NCI-H82 (cell line): ENCODE results near the gene RAVER1.
"Not testable (repeated sequence)": the region's sequence is repeated elsewhere in the genome, so short reads cannot be mapped to it uniquely, and the experiment has no call there.

Source experiments
- DNase-seq: peaks from one replicate; lab custom pipeline; 2025; lab: John Stamatoyannopoulos, UW

Gene RAVER1, protein sequence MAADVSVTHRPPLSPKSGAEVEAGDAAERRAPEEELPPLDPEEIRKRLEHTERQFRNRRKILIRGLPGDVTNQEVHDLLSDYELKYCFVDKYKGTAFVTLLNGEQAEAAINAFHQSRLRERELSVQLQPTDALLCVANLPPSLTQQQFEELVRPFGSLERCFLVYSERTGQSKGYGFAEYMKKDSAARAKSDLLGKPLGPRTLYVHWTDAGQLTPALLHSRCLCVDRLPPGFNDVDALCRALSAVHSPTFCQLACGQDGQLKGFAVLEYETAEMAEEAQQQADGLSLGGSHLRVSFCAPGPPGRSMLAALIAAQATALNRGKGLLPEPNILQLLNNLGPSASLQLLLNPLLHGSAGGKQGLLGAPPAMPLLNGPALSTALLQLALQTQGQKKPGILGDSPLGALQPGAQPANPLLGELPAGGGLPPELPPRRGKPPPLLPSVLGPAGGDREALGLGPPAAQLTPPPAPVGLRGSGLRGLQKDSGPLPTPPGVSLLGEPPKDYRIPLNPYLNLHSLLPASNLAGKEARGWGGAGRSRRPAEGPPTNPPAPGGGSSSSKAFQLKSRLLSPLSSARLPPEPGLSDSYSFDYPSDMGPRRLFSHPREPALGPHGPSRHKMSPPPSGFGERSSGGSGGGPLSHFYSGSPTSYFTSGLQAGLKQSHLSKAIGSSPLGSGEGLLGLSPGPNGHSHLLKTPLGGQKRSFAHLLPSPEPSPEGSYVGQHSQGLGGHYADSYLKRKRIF

DNA sequence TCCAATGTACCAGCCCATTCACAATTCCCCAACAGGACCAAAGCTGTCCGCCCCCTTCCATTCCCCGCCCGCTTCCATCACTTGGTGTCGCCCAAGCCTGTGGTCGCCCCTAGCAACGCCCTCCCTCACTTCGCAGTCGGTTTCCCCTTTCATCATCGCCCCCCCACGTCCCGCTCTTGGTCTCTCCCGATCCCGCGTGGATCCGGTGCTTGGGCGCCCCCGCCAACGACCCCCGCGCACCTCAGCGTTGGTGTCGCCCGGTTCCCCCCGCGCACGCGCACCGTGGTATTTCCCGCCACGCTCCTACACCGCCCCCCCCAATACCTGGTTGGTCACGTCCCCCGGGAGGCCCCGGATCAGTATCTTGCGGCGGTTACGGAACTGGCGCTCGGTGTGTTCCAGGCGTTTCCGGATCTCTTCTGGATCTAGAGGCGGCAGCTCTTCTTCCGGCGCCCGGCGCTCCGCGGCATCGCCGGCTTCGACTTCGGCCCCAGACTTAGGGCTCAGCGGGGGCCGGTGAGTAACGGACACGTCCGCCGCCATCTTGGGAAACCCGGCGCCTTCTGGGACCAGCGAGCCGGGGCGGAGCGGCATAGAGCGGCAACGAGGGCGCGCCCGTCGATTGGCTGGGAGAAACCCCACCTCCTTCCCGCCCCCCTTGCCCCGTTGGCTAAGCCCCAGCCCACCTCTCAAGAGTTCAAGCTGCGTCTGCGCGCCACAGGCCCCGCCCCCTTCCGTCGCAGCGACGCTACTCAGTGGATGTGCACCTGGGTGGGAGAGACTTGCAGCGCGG is at the start of gene RAVER1:
Gene RAVER1, minus strand, starts transcription at position 565 of the 793 bp plus-strand sequence. Its CDS starts 22 bp downstream, at position 543.
- peak; percentile 98 for DNase-seq

DNA sequence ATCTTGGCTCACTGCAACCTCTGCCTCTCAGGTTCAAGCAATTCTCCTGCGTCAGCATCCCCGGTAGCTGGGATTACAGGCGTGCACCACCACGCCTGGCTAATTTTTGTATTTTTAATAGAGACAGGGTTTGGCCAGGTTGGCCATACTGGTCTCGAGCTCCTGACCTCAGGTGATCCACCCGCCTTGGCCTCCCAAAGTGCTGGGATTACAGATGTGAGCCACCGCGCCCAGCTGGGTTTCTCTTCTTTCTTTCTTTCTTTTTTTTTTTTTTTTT is 49.8 kb upstream of the RAVER1 start:
- not testable (repeated sequence) for DNase-seq

DNA sequence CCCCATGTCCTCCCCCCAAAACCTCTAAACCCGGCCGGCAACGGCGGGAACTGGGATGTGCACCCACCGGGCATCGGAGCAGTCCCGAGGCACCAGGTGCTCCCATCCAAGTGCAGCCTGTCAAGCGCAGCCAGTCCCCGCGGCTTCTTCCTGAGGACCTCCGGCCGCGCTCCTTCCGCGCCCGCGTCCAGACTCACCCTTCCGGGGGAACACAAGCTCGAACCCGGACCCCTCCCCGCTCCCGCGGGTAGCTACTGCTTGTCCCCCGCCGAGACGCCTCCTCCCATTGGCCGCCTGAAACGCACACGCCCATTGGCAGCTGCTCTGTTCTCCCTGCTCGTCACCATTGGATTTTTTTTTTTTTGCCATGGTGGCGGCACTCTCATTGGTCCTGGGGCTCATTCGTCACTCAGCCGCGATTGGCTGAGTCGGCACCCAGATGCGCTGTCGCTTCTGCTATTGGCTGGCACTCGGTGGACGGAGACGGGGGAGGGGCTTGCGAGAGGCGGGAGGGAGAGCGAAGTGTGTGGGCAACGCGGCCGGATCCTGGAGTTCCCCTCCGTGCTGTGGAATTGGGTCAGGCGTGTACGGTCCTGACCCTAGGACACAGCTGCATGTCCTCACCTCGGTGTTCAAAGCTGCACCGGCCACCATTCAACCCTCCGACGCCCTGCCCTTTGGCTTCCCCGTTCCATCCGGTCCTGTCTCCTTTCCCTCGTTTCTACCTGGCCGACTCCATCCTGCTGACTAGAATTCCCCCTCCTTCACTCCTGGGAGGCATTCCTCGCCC is 47.2 kb upstream of the RAVER1 start, which contains the start of gene TYK2:
Gene TYK2, minus strand, starts transcription at position 260 of the 790 bp plus-strand sequence. CDS start 2,166 bp downstream, outside the sequence.
- peak; percentile 98 for DNase-seq

- no peak for DNase-seq
Observed at GRCh38 chr19:10379880-10380312, 46.6 kb upstream of the RAVER1 start.

DNA sequence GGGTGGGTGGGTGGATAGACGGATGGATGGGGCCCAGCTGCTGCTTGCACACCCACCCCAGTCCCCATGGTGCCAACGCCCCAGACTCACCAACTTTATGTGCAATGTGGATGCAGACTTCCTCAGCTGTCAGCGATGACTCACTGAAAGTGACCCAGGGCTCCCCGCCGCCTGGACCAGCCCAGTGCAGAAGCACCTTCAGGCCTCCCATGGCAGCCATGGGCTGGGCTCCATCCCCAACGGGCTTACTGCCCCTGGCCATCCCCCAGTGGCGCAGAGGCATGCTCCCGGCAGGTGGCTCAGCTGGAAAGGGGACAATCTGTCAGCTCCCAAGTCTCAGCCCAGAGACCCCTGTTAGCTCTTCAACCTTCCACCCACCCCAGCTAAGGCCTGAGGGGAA is 44.8 kb upstream of the RAVER1 start:
- no peak for DNase-seq

DNA sequence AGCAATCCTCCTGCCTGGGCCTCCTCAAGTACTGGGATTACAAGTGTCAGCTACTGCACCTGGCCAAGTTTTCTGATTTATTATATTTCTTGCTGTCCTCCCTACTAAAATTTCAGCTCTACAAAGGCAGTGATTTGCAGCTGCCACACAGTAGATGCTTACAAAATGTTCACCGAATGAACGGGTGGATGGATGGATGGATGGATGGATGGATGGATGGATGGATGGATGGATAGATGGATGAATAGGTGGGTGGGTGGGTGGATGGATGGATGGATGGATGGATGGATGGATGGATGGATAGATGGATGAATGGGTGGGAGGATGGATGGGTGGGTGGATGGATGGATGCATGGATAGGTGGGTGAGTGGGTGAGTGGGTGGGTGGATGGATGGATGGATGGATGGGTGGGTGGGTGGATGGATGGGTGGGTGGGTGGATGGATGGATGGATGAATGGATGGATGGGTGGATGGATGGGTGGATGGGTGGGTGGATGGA is 43.9 kb upstream of the RAVER1 start:
- DNase-seq: not testable (repeated sequence)

GRCh38 chr19:10374931-10375330 is 41.6 kb upstream of the RAVER1 start:
- DNase-seq: no peak

GRCh38 chr19:10372690-10373089 is 39.4 kb upstream of the RAVER1 start:
- no peak for DNase-seq

DNA sequence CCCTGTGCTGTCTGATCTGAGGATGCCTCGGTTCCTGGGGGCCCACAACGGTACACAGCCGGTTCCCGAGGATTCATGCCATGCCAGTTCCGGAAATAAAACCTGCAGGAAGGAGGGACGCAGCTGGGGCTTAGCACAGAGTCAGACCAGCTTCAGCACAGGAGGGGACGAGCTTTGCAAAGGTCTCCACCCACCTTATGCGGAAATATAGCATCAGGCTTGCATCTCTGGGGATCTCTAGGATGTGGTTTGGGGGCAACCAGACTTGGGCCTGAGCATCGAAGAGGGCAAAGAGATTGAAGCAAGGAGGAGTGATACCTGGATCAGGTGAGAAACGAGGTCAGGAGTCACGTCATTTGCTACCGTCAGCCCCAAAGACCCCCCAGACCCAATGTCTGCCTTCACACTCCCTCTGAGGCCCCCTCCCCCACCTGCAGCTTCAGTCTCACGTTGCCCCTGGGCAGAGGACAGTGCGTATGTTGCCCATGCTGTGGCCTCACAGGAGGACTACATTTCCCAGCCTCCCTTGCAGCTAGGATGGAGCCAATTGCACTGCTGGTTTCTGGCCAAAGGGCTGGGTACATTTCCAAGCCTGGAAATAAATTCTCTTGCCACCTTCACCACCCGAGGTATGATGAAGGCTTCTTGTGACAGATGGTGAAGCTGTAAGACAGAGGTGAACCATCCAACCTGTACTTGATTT is 34.9 kb upstream of the RAVER1 start:
- peak; percentile 6 for DNase-seq

GRCh38 chr19:10366950-10367512 is 33.7 kb upstream of the RAVER1 start:
- not testable (repeated sequence) for DNase-seq

DNA sequence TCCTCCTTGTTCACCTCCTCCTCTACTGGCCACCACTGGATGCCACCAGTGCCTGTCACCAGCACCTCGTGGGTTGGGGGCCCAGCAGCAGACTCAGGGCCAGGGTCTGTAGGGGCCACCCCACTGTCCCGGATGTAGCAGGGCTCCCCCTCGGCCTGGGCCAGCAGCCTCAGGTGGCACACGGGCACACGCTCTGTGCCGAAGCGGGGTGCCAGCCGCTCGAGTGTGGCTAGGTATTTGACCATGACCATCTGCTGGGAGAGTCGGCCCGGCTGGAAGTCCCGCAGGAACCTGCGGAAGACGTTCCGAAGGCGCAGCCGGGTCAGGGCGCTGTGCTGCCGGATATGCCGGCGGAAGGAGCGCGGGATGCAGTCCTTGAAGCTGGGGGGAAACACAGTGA is 32.2 kb upstream of the RAVER1 start:
- no peak for DNase-seq

GRCh38 chr19:10364644-10365043 is 31.3 kb upstream of the RAVER1 start:
- no peak for DNase-seq

- DNase-seq: no peak
Observed at GRCh38 chr19:10363789-10364281, 30.5 kb upstream of the RAVER1 start.

DNA sequence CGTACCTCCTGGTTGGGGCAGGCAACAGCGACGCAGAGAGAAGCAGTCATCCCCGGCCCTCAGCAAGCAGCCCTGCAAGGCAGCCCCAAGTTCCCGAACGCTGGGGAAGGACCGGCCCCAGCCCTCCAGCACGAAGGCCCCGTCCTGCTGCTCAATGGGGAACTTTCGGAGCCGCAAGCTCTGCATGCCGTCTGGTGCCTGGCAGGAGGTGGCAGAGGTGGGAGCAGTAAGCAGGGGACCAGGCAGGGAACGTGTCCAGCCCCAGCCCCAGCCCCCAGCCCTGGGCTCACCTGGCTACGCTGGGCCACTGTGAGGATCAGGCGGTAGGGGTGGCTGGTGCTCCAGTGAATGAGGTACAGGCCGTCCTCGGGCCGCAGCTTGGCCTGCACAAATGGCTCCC is 28.9 kb upstream of the RAVER1 start:
- no peak for DNase-seq

DNA sequence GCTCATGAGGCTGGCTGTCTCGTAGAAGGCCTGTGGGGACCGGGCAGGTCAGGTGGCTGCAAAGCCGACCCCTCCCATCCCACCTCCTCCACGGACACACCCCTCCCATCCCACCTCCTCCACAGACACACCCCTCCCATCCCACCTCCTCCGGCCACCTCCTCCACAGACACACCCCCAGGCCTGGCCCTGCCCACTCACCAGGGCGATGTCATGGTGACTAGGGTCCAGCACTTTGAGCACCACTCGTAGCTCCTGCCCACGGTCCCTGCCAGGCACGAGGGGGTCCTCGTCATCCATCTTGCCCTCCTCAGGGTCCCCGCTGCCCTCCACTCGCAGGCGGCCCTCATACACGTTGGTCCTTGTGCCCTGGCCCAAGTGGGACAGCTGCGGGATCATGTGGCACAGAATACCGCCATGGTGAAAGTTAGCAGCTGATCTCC is 28.3 kb upstream of the RAVER1 start:
- DNase-seq: no peak

GRCh38 chr19:10356431-10356830 is 23.1 kb upstream of the RAVER1 start:
- DNase-seq: no peak

DNA sequence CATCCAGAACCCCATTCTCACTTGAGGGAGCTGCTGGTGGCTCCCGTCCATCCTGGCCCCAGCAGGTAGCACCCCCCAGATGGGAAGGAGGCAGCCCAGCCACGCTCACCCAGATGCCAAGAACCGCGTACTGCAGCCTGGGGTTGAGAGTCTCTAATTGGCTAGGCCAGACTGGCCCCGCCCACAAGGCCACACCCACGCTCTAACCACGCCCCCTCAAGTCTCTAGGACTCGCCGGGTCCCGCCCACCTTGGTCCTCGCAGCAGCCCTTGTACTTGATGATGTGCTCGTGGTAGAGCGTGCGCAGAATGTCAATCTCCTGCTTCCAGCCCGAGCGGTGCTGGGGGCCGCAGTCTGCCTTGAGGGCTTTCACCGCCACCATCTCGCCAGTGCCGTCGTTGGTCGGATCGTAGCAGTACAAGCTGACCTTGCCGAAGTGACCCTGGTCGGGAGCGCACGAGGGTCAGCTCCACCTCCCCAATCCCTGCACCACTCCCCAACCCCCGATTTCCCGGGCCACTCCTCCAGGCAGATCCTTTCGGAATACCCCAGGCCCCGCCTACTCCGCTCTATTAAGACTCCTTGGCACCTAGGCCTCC is 20.6 kb upstream of the RAVER1 start:
- peak; percentile 98 for DNase-seq

GRCh38 chr19:10352764-10353671 is 19.7 kb upstream of the RAVER1 start:
- DNase-seq: peak; percentile 97

DNA sequence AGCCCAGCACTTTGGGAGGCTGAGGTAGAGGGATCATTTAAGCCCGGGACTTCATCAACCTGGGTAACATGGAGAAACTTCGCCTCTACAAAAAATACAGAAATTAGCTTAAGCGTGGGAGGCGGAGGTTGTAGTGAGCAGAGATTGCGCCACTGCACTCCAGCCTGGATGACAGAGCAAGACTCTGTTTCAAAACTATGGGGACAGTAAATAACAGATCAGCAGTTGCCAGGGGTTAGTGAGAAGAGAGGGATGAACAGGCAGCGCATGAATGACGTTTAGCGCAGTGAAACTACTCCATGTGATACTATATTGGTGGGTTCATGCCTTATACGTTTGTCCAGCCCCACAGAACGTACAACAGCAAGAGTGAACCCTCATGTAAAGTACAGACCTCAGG is 13.2 kb upstream of the RAVER1 start:
- DNase-seq: no peak
